GM23338 (cell line): ENCODE results near the gene GPC5.

Experiments used
- CREB1 ChIP-seq: fragments of 250-450 bp; sonication (Bioruptor Pico); IDR thresholded peaks from 2 replicates; pipeline ENCODE4 v1.5.0; 2020; ENCODE audit warnings: low read depth, mild to moderate bottlenecking, moderate library complexity
- EZH2 ChIP-seq: fragments of 200-600 bp; sonication (generic); IDR thresholded peaks from one replicate; pipeline ENCODE4 v1.8.0; 2017; ENCODE audit warnings: antibody characterized with exemption, mild to moderate bottlenecking, low read depth; ENCODE audit not compliant: unreplicated experiment
- EZH2phosphoT487 ChIP-seq: fragments of 200-600 bp; sonication (generic); IDR thresholded peaks from one replicate; pipeline ENCODE4 v1.8.1; 2018; ENCODE audit warnings: antibody characterized with exemption; ENCODE audit not compliant: unreplicated experiment
- JUNB ChIP-seq: IDR thresholded peaks from one replicate; pipeline ENCODE4 v1.6.1; 2016; ENCODE audit warnings: antibody characterized with exemption; ENCODE audit not compliant: unreplicated experiment
- NANOG ChIP-seq: IDR thresholded peaks from 2 replicates; pipeline ENCODE4 v1.6.1; 2016; ENCODE audit warnings: antibody characterized with exemption, borderline replicate concordance
- POLR2AphosphoS5 ChIP-seq: IDR thresholded peaks from 2 replicates; pipeline ENCODE4 v1.6.1; 2016; ENCODE audit warnings: antibody characterized with exemption, low read depth
- ZNF331 ChIP-seq: fragments of 250-450 bp; sonication (Bioruptor Pico); IDR thresholded peaks from 2 replicates; pipeline ENCODE4 v1.5.0; 2020; ENCODE audit warnings: low read depth, mild to moderate bottlenecking, moderate library complexity
- TF ChIP-seq, protein P1 (sequence below), 2 experiments: fragments of 200-600 bp in 1 of 2; sonication (generic) in 1 of 2; conservative IDR thresholded peaks; 2 replicates each; pipeline versions ENCODE4 v1.5.1 to v1.6.1; 2016 to 2017; ENCODE audit warnings: antibody characterized with exemption in 2 of 2, low read depth in 2 of 2, mild to moderate bottlenecking in 2 of 2, moderate library complexity in 1 of 2
- TF ChIP-seq, protein P2 (sequence below): IDR thresholded peaks from one replicate; pipeline ENCODE4 v1.6.1; 2018; ENCODE audit warnings: antibody characterized with exemption; ENCODE audit not compliant: unreplicated experiment
- TF ChIP-seq, protein P3 (sequence below): IDR thresholded peaks from 2 replicates; pipeline ENCODE4 v1.6.1; 2016; ENCODE audit warnings: antibody characterized with exemption
- TF ChIP-seq, protein P4 (sequence below): fragments of 250-450 bp; sonication (Bioruptor Pico); IDR thresholded peaks from 2 replicates; pipeline ENCODE4 v1.5.0; 2020; ENCODE audit warnings: mild to moderate bottlenecking, moderate library complexity

DNA sequence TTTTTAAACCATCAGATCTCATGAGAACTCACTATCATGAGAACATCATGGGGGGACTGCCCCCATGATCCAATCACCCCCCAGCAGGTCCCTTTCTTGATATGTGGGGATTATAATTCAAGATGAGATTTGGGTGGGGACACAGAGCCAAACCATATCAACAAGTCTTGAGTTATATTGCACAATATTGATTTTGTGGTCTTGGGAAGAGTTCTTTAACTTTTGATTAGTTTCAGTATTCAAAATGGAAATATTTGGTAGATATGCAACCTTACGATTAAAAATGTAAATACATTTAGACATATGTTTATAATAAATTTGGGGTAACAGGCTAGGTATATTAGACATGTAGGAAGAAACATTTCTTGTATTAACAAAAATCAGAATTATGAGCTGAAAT is 188.2 kb downstream of the GPC5 start:
- TF ChIP-seq POLR2AphosphoS5 (no peak), EZH2phosphoT487 (no peak), EZH2 (no peak), CREB1 (CRISPR knock-in tag) (no peak), NANOG (no peak), JUNB (no peak), ZNF331 (CRISPR knock-in tag) (no peak)
- TF ChIP-seq, protein P1, sequence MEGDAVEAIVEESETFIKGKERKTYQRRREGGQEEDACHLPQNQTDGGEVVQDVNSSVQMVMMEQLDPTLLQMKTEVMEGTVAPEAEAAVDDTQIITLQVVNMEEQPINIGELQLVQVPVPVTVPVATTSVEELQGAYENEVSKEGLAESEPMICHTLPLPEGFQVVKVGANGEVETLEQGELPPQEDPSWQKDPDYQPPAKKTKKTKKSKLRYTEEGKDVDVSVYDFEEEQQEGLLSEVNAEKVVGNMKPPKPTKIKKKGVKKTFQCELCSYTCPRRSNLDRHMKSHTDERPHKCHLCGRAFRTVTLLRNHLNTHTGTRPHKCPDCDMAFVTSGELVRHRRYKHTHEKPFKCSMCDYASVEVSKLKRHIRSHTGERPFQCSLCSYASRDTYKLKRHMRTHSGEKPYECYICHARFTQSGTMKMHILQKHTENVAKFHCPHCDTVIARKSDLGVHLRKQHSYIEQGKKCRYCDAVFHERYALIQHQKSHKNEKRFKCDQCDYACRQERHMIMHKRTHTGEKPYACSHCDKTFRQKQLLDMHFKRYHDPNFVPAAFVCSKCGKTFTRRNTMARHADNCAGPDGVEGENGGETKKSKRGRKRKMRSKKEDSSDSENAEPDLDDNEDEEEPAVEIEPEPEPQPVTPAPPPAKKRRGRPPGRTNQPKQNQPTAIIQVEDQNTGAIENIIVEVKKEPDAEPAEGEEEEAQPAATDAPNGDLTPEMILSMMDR (conservative IDR thresholded peaks at IDR 0.05; ENCODE audit: low read depth in 2 of 2), result no peak
- TF ChIP-seq, protein P2, sequence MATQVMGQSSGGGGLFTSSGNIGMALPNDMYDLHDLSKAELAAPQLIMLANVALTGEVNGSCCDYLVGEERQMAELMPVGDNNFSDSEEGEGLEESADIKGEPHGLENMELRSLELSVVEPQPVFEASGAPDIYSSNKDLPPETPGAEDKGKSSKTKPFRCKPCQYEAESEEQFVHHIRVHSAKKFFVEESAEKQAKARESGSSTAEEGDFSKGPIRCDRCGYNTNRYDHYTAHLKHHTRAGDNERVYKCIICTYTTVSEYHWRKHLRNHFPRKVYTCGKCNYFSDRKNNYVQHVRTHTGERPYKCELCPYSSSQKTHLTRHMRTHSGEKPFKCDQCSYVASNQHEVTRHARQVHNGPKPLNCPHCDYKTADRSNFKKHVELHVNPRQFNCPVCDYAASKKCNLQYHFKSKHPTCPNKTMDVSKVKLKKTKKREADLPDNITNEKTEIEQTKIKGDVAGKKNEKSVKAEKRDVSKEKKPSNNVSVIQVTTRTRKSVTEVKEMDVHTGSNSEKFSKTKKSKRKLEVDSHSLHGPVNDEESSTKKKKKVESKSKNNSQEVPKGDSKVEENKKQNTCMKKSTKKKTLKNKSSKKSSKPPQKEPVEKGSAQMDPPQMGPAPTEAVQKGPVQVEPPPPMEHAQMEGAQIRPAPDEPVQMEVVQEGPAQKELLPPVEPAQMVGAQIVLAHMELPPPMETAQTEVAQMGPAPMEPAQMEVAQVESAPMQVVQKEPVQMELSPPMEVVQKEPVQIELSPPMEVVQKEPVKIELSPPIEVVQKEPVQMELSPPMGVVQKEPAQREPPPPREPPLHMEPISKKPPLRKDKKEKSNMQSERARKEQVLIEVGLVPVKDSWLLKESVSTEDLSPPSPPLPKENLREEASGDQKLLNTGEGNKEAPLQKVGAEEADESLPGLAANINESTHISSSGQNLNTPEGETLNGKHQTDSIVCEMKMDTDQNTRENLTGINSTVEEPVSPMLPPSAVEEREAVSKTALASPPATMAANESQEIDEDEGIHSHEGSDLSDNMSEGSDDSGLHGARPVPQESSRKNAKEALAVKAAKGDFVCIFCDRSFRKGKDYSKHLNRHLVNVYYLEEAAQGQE, result no peak
- TF ChIP-seq, protein P3, sequence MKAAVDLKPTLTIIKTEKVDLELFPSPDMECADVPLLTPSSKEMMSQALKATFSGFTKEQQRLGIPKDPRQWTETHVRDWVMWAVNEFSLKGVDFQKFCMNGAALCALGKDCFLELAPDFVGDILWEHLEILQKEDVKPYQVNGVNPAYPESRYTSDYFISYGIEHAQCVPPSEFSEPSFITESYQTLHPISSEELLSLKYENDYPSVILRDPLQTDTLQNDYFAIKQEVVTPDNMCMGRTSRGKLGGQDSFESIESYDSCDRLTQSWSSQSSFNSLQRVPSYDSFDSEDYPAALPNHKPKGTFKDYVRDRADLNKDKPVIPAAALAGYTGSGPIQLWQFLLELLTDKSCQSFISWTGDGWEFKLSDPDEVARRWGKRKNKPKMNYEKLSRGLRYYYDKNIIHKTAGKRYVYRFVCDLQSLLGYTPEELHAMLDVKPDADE, result no peak
- TF ChIP-seq, protein P4, sequence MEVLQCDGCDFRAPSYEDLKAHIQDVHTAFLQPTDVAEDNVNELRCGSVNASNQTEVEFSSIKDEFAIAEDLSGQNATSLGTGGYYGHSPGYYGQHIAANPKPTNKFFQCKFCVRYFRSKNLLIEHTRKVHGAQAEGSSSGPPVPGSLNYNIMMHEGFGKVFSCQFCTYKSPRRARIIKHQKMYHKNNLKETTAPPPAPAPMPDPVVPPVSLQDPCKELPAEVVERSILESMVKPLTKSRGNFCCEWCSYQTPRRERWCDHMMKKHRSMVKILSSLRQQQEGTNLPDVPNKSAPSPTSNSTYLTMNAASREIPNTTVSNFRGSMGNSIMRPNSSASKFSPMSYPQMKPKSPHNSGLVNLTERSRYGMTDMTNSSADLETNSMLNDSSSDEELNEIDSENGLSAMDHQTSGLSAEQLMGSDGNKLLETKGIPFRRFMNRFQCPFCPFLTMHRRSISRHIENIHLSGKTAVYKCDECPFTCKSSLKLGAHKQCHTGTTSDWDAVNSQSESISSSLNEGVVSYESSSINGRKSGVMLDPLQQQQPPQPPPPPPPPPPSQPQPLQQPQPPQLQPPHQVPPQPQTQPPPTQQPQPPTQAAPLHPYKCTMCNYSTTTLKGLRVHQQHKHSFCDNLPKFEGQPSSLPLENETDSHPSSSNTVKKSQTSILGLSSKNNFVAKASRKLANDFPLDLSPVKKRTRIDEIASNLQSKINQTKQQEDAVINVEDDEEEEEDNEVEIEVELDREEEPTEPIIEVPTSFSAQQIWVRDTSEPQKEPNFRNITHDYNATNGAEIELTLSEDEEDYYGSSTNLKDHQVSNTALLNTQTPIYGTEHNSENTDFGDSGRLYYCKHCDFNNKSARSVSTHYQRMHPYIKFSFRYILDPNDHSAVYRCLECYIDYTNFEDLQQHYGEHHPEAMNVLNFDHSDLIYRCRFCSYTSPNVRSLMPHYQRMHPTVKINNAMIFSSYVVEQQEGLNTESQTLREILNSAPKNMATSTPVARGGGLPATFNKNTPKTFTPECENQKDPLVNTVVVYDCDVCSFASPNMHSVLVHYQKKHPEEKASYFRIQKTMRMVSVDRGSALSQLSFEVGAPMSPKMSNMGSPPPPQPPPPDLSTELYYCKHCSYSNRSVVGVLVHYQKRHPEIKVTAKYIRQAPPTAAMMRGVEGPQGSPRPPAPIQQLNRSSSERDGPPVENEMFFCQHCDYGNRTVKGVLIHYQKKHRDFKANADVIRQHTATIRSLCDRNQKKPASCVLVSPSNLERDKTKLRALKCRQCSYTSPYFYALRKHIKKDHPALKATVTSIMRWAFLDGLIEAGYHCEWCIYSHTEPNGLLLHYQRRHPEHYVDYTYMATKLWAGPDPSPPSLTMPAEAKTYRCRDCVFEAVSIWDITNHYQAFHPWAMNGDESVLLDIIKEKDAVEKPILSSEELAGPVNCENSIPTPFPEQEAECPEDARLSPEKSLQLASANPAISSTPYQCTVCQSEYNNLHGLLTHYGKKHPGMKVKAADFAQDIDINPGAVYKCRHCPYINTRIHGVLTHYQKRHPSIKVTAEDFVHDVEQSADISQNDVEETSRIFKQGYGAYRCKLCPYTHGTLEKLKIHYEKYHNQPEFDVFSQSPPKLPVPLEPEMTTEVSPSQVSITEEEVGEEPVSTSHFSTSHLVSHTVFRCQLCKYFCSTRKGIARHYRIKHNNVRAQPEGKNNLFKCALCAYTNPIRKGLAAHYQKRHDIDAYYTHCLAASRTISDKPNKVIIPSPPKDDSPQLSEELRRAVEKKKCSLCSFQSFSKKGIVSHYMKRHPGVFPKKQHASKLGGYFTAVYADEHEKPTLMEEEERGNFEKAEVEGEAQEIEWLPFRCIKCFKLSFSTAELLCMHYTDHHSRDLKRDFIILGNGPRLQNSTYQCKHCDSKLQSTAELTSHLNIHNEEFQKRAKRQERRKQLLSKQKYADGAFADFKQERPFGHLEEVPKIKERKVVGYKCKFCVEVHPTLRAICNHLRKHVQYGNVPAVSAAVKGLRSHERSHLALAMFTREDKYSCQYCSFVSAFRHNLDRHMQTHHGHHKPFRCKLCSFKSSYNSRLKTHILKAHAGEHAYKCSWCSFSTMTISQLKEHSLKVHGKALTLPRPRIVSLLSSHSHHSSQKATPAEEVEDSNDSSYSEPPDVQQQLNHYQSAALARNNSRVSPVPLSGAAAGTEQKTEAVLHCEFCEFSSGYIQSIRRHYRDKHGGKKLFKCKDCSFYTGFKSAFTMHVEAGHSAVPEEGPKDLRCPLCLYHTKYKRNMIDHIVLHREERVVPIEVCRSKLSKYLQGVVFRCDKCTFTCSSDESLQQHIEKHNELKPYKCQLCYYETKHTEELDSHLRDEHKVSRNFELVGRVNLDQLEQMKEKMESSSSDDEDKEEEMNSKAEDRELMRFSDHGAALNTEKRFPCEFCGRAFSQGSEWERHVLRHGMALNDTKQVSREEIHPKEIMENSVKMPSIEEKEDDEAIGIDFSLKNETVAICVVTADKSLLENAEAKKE (CRISPR knock-in tag), result no peak
